ENCODE measurements around the gene ARMC9. TPM values are rescaled to one million over a fixed set of nuclear protein-coding genes. Genes with fewer than 3 reads are reported as not detected.

ARMC9 gene
- total RNA-seq, 1 experiment from 2014 or later, result 23.4 TPM

GRCh38 chr2:231189171-231189530 is 9.3 kb upstream of the ARMC9 start:
- TF ChIP-seq EZH2phosphoT487 (IDR thresholded peaks at IDR 0.05; ENCODE audit: borderline replicate concordance, low read length) (no peak), CTCF (conservative IDR thresholded peaks at IDR 0.05; ENCODE audit: low read depth, low read length) (no peak), EZH2 (IDR thresholded peaks at IDR 0.05; ENCODE audit: low read length, unreplicated experiment) (no peak)
- Histone ChIP-seq H3K4me2 (ENCODE audit: low read length) (no peak overlapping the region), H3K9ac (ENCODE audit: low read length) (no peak overlapping the region), H4K20me1 (ENCODE audit: low read length) (no peaks in the 10 kb centered on the region), H3F3A (ENCODE audit: low read length, unreplicated experiment) (no peaks in the 10 kb centered on the region), H3K79me2 (ENCODE audit: low read length) (no peaks in the 10 kb centered on the region), H3K4me3 (ENCODE audit: low read length) (no peak overlapping the region), H3K27me3 (ENCODE audit: low read length) (no peaks in the 10 kb centered on the region), H3K36me3 (ENCODE audit: low read depth, low read length) (no peaks in the 10 kb centered on the region), H3K9me2 (replicated peaks; ENCODE audit: low read length) (no peaks in the 10 kb centered on the region), H3K9me3 (ENCODE audit: low read length) (no peaks in the 10 kb centered on the region), H3K4me1 (ENCODE audit: insufficient read depth, low read length) (no peaks in the 10 kb centered on the region; the same call in 1 of the 2 replicates), H2AFZ (ENCODE audit: low read length) (no peak overlapping the region), H3K27ac (ENCODE audit: low read length) (no peak overlapping the region)
- DNase-seq, result no peak
- CTCF ChIA-PET, result no interaction called here
- no peak for ATAC-seq
- POLR2A ChIA-PET (ENCODE audit: unreplicated experiment), result interaction anchor here (0.6 kb wide), 1 partner anchor 50 kb away, joined by 3 read pairs; no protein-coding TSS in a partner anchor
- no TSS peak for BruUV-seq (replicated peaks)
- intact Hi-C loops (cut with micrococcal nuclease), result no loop called here

- POLR2A ChIA-PET (ENCODE audit: unreplicated experiment), result interaction anchor here (0.6 kb wide), 1 partner anchor 50 kb away, joined by 3 read pairs; no protein-coding TSS in a partner anchor
Measured at GRCh38 chr2:231189571-231190495, 8.6 kb upstream of the ARMC9 start.

More at GRCh38 chr2:231189571-231190495, 8.6 kb upstream of the ARMC9 start:
- H4K20me1 ChIP-seq (ENCODE audit: low read length), result no peaks in the 10 kb centered on the region
- no peak overlapping the region for H3K27ac ChIP-seq (ENCODE audit: low read length)
- peak overlapping the region; percentile 84; the same call in 1 of the 2 replicates for H3K4me2 ChIP-seq (ENCODE audit: low read length)
- no peak overlapping the region; the same call in 1 of the 2 replicates for H3K4me3 ChIP-seq (ENCODE audit: low read length)
- H3K36me3 ChIP-seq (ENCODE audit: low read depth, low read length), result no peaks in the 10 kb centered on the region
- H2AFZ ChIP-seq (ENCODE audit: low read length), result peak overlapping the region; percentile 89
- CTCF ChIA-PET, result no interaction called here
- no peak overlapping the region for H3K9ac ChIP-seq (ENCODE audit: low read length)
- no peaks in the 10 kb centered on the region for H3F3A ChIP-seq (ENCODE audit: low read length, unreplicated experiment)
- intact Hi-C loops (cut with micrococcal nuclease), result no loop called here
- ATAC-seq (peak; percentile 44), DNase-seq (no peak)
- no peaks in the 10 kb centered on the region for H3K9me2 ChIP-seq (replicated peaks; ENCODE audit: low read length)
- no peaks in the 10 kb centered on the region for H3K27me3 ChIP-seq (ENCODE audit: low read length)
- no peaks in the 10 kb centered on the region; the same call in 1 of the 2 replicates for H3K4me1 ChIP-seq (ENCODE audit: insufficient read depth, low read length)
- no TSS peak for BruUV-seq (replicated peaks)
- no peaks in the 10 kb centered on the region for H3K9me3 ChIP-seq (ENCODE audit: low read length)
- H3K79me2 ChIP-seq (ENCODE audit: low read length), result no peaks in the 10 kb centered on the region
- TF ChIP-seq CTCF (conservative IDR thresholded peaks at IDR 0.05; ENCODE audit: low read depth, low read length), result no peak
- TF ChIP-seq EZH2phosphoT487 (IDR thresholded peaks at IDR 0.05; ENCODE audit: borderline replicate concordance, low read length), result no peak
- no peak for TF ChIP-seq EZH2 (IDR thresholded peaks at IDR 0.05; ENCODE audit: low read length, unreplicated experiment)

Data from PC-3 (cell line).